A549 treated with CpdA at 1 μM for 4 hours (cell line): ENCODE measurements around the gene VCP. TPM values are rescaled to one million over a fixed set of nuclear protein-coding genes. Genes with fewer than 3 reads are reported as not detected.

Experiments
- total RNA-seq: library from RNA; stranded (reverse); fragments of 200-300 nt; extraction: Qiagen RNA extraction; gene quantifications from 5 replicates; pipeline ENCODE4 v1.2.3, GENCODE V29; 2022; ENCODE audit warnings: low read depth

VCP gene
- total RNA-seq, result 288 to 309 TPM (median 299 TPM) in 5 replicates

GRCh38 chr9:35072461-35073278 lies at the start of gene VCP:
TSS of gene VCP (minus strand) at chr9:35072625. CDS start at chr9:35072353, 272 bp downstream.

GRCh38 chr9:35115680-35116538 lies 43.5 kb upstream of the VCP start, which contains the start of gene ATOSB:
TSS of gene ATOSB (minus strand) at chr9:35115862. CDS start at chr9:35108274, 7,588 bp downstream.

GRCh38 chr9:35102769-35103659 lies 30.6 kb upstream of the VCP start, which contains the start of gene STOML2:
TSS of gene STOML2 (minus strand) at chr9:35103131. CDS start at chr9:35103094, 37 bp downstream.

GRCh38 chr9:35096035-35096849 lies 23.8 kb upstream of the VCP start, which contains the start of gene PIGO:
TSS of gene PIGO (minus strand) at chr9:35096591. CDS start at chr9:35095565, 1,026 bp downstream.

GRCh38 chr9:35079426-35080341 lies 7.3 kb upstream of the VCP start, which contains the start of gene FANCG:
TSS of gene FANCG (minus strand) at chr9:35079942. CDS start at chr9:35079524, 418 bp downstream.

Other genes starting within 250 kb of the VCP start
- 0.06 to 0.26 TPM (median 0.16 TPM) in 5 replicates for gene PHF24, start 114.3 kb downstream of the VCP start, total RNA-seq
- gene DNAJB5, start 82.9 kb downstream of the VCP start, total RNA-seq, result 3.6 to 5.5 TPM (median 5.1 TPM) in 5 replicates
- 46.9 to 58.5 TPM (median 56.2 TPM) in 5 replicates for gene FANCG, start 7.3 kb upstream of the VCP start, total RNA-seq
- 37.3 to 53.4 TPM (median 48.5 TPM) in 5 replicates for gene PIGO, start 24.0 kb upstream of the VCP start, total RNA-seq
- gene STOML2, start 30.5 kb upstream of the VCP start, total RNA-seq, result 216 to 273 TPM (median 261 TPM) in 5 replicates
- gene ATOSB, start 43.2 kb upstream of the VCP start, total RNA-seq, result 6.5 to 10.7 TPM (median 9.3 TPM) in 5 replicates
- 8.7 to 9.8 TPM (median 9.5 TPM) in 5 replicates for gene UNC13B, start 89.4 kb upstream of the VCP start, total RNA-seq